ENCODE results near the gene RTP3. TPM values are rescaled to one million over a fixed set of nuclear protein-coding genes. Genes with fewer than 3 reads are reported as not detected.

RTP3 gene
- polyA plus RNA-seq, 1 of the 3 experiments (the other 2 are of a cell fraction), result not detected

DNA sequence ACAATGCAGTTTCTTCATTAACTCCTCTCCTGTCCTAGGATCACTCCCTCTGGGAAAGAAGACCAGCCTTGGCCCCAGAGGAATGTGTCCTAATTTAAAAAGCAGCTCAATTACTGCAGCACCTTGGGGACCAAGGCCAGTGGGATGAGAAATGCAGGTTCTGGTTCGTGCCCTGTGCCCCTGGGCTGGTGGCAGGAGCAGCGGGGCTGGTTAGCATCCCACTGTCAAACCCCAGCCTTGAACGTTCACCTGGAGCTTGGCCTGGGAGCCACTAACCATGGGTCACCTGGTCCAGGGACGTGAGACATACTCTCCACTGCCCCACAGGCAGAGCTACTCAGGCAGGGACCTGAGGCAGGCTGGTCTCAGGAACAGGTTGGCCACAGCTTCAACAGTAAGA is 8.4 kb upstream of the RTP3 start:
- no peaks in the 10 kb centered on the region for H3K9me3 ChIP-seq
- no peaks in the 10 kb centered on the region for H4K20me1 ChIP-seq (ENCODE audit: insufficient read depth)
- H3K27me3 ChIP-seq (ENCODE audit: insufficient read depth), result no peaks in the 10 kb centered on the region
- H3K9me2 ChIP-seq, result no peaks in the 10 kb centered on the region
- ChIA-PET CTCF (interaction anchor here (0.6 to 7.9 kb wide), 70 partner anchors 9 to 1331 kb away, joined by 3 to 223 read pairs (median 6); partner anchors contain the start of genes ALS2CL, LRRC2, LTF and RTP3), POLR2A (no interaction called here)
- no peak overlapping the region for H3K4me2 ChIP-seq
- H2AFZ ChIP-seq (ENCODE audit: low read depth), result no peak overlapping the region
- H3F3A ChIP-seq (replicated peaks; ENCODE audit: insufficient read depth), result no peaks in the 10 kb centered on the region
- H3K79me2 ChIP-seq (ENCODE audit: insufficient read depth), result no peaks in the 10 kb centered on the region
- H3K4me3 ChIP-seq (ENCODE audit: low read depth in 2 of 2, low read length in 1 of 2), result no peak overlapping the region
- H3K27ac ChIP-seq (ENCODE audit: low read depth in 2 of 2, low read length in 1 of 2), result no peak overlapping the region
- H3K9ac ChIP-seq, result no peak overlapping the region
- 30% methylated on average over 4 of the region's 4 CpGs for WGBS (ENCODE audit: low lambda C conversion rate)
- no peak for DNase-seq
- H3K36me3 ChIP-seq (replicated peaks in 1 of 2; ENCODE audit: control insufficient read depth in 1 of 2, insufficient read depth in 2 of 2, low read length in 1 of 2), result no peaks in the 10 kb centered on the region
- TF ChIP-seq EZH2phosphoT487 (IDR thresholded peaks at IDR 0.05; ENCODE audit: borderline replicate concordance, low read depth) (no peak), CHD2 (IDR thresholded peaks at IDR 0.05; ENCODE audit: low read length, partially characterized antibody) (no peak), GABPA (IDR thresholded peaks at IDR 0.05; ENCODE audit: low read depth) (no peak), MAX (IDR thresholded peaks at IDR 0.05; ENCODE audit: low read depth) (no peak), RFX5 (IDR thresholded peaks at IDR 0.05; ENCODE audit: low read length) (no peak), REST (IDR thresholded peaks at IDR 0.05; ENCODE audit: low read depth, low read length) (no peak), NRF1 (IDR thresholded peaks at IDR 0.05; ENCODE audit: low read depth, low read length) (no peak), EP300 (IDR thresholded peaks at IDR 0.05; ENCODE audit: borderline replicate concordance in 1 of 2, low read depth in 1 of 2, low read length in 1 of 2) (no peak)
- H3K4me1 ChIP-seq (ENCODE audit: control insufficient read depth in 1 of 2, insufficient read depth in 2 of 2, low read depth in 1 of 2, low read length in 1 of 2), result peaks cover 0 to 3% of the 10 kb centered on the region in 2 experiments; a peak in 1 of 4 replicates

DNA sequence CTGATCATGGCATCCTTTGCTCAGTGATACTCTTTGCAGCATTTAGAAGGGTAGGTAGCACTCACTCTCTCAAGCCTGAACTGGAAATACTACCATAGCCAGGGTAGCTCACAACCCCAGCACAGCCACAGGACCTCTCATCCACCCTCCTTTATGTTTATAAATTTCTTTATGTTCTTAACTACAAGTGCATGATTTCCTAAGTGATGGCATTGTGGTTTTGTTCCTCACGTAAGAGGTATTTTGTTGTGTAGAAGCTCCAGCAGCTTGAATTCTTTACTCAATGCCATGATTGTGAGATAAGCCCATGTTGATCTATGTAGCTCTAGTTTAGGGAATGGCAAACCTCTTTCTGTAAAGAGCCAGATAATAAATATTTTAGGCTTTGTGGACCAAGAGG is 7.9 kb upstream of the RTP3 start:
- POLR2A ChIA-PET, result no interaction called here
- no peak for DNase-seq

More for the DNA sequence above, 7.9 kb upstream of the RTP3 start:
- WGBS (ENCODE audit: low lambda C conversion rate), result 56% methylated on average over 1 of the region's 1 CpG
- H3K27me3 ChIP-seq (ENCODE audit: insufficient read depth), result no peaks in the 10 kb centered on the region
- no peaks in the 10 kb centered on the region for H3F3A ChIP-seq (replicated peaks; ENCODE audit: insufficient read depth)
- no peak overlapping the region for H2AFZ ChIP-seq (ENCODE audit: low read depth)
- no peaks in the 10 kb centered on the region for H3K9me2 ChIP-seq
- H3K9ac ChIP-seq, result no peak overlapping the region
- H3K27ac ChIP-seq (ENCODE audit: low read depth in 2 of 2, low read length in 1 of 2), result no peak overlapping the region
- TF ChIP-seq MAX (IDR thresholded peaks at IDR 0.05; ENCODE audit: low read depth) (no peak), PBX3 (IDR thresholded peaks at IDR 0.05) (no peak), NRF1 (IDR thresholded peaks at IDR 0.05; ENCODE audit: low read depth, low read length) (no peak), ELF1 (IDR thresholded peaks at IDR 0.05) (no peak), FOXJ3 (CRISPR knock-in tag; IDR thresholded peaks at IDR 0.05) (no peak), SIN3A (IDR thresholded peaks at IDR 0.05; ENCODE audit: borderline replicate concordance, low read depth, low read length) (no peak), YY1 (IDR thresholded peaks at IDR 0.05; ENCODE audit: low read depth) (no peak), EZH2phosphoT487 (IDR thresholded peaks at IDR 0.05; ENCODE audit: borderline replicate concordance, low read depth) (no peak), FOXM1 (IDR thresholded peaks at IDR 0.05; ENCODE audit: low read depth) (no peak), EP300 (IDR thresholded peaks at IDR 0.05; ENCODE audit: borderline replicate concordance in 1 of 2, low read depth in 1 of 2, low read length in 1 of 2) (no peak), MEF2A (IDR thresholded peaks at IDR 0.05; ENCODE audit: borderline replicate concordance, low read depth) (no peak), JUND (IDR thresholded peaks at IDR 0.05) (no peak)
- TF ChIP-seq, protein P1, sequence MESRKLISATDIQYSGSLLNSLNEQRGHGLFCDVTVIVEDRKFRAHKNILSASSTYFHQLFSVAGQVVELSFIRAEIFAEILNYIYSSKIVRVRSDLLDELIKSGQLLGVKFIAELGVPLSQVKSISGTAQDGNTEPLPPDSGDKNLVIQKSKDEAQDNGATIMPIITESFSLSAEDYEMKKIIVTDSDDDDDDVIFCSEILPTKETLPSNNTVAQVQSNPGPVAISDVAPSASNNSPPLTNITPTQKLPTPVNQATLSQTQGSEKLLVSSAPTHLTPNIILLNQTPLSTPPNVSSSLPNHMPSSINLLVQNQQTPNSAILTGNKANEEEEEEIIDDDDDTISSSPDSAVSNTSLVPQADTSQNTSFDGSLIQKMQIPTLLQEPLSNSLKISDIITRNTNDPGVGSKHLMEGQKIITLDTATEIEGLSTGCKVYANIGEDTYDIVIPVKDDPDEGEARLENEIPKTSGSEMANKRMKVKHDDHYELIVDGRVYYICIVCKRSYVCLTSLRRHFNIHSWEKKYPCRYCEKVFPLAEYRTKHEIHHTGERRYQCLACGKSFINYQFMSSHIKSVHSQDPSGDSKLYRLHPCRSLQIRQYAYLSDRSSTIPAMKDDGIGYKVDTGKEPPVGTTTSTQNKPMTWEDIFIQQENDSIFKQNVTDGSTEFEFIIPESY (IDR thresholded peaks at IDR 0.05; ENCODE audit: borderline replicate concordance, low read depth), result no peak
- no peaks in the 10 kb centered on the region for H3K9me3 ChIP-seq
- CTCF ChIA-PET, result interaction anchor here (0.6 to 7.9 kb wide), 37 partner anchors 9 to 1332 kb away, joined by 3 to 223 read pairs (median 10); partner anchors contain the start of genes ALS2CL, LRRC2, LTF and RTP3
- H3K4me2 ChIP-seq, result no peak overlapping the region
- no peaks in the 10 kb centered on the region for H4K20me1 ChIP-seq (ENCODE audit: insufficient read depth)
- H3K36me3 ChIP-seq (replicated peaks in 1 of 2; ENCODE audit: control insufficient read depth in 1 of 2, insufficient read depth in 2 of 2, low read length in 1 of 2), result no peaks in the 10 kb centered on the region
- H3K4me3 ChIP-seq (ENCODE audit: low read depth in 2 of 2, low read length in 1 of 2), result no peak overlapping the region
- peaks cover 0 to 3% of the 10 kb centered on the region in 2 experiments; a peak in 1 of 4 replicates for H3K4me1 ChIP-seq (ENCODE audit: control insufficient read depth in 1 of 2, insufficient read depth in 2 of 2, low read depth in 1 of 2, low read length in 1 of 2)
- H3K79me2 ChIP-seq (ENCODE audit: insufficient read depth), result no peaks in the 10 kb centered on the region
